Adrenal gland (tissue), 5 donors: Measurements from ENCODE around the gene RAB11B.

Source experiments
- CTCF ChIP-seq, 6 experiments: fragments of 450-650 bp in 4 of 6; fragments of 200-600 bp in 2 of 6; sonication (generic) in 1 of 6; IDR thresholded peaks; 1 replicate in 5 of 6; 2 replicates in 1 of 6; pipeline versions ENCODE4 v1.5.1 to v1.8.0; 2016 to 2021; ENCODE audit warnings: antibody characterized with exemption in 6 of 6, mild to moderate bottlenecking in 2 of 6, moderate library complexity in 1 of 6
- POLR2A ChIP-seq, 2 donors: fragments of 450-650 bp; IDR thresholded peaks; one replicate each; pipeline ENCODE4 v1.6.1; 2017; ENCODE audit warnings: antibody characterized with exemption in 2 of 2, mild to moderate bottlenecking in 2 of 2, moderate library complexity in 1 of 2
- donor health status: DM: no; HTN: no; CAD: no.

GRCh38 chr19:8396563-8397203 is 6.5 kb downstream of the RAB11B start:
- TF ChIP-seq CTCF (IDR thresholded peaks at IDR 0.05) (peak; percentile 24 to 75 (median 58)), POLR2A (IDR thresholded peaks at IDR 0.05) (no peak)
